ENCODE results near the gene GPR3.

- no peak for TF ChIP-seq POLR2A (IDR thresholded peaks at IDR 0.05)
- TF ChIP-seq CTCF (IDR thresholded peaks at IDR 0.05) = no peak
Observed at GRCh38 chr1:27377760-27378495, 14.5 kb upstream of the GPR3 start.

Measured in Peyer's patch (tissue), 4 donors.